ENCODE data around the gene RGS19.

The RGS19 gene

DNA sequence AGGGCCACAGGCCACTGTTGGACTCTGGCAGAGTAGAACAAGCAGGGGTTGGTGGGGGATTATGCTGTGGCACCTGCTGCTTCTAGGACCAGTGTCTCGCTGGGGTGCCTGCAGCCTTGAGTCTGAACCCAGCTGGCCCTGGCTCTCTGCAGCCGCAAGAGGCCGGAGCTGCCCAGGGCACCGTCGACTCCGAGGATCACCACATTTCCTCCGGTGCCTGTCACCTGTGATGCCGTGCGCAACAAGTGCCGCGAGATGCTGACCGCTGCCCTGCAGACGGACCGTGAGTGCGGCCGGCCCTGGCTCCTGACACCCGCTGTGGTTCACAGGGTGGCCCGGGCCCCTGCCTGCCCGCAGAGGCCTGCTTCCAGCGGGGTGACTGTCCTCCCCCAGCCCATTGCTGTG lies 10.1 kb downstream of the RGS19 start:
- no peak for DNase-seq (ENCODE audit: low read depth)
- no peak overlapping the region for H3K4me3 ChIP-seq (ENCODE audit: low read depth, low read length)
- TF ChIP-seq, protein P1, sequence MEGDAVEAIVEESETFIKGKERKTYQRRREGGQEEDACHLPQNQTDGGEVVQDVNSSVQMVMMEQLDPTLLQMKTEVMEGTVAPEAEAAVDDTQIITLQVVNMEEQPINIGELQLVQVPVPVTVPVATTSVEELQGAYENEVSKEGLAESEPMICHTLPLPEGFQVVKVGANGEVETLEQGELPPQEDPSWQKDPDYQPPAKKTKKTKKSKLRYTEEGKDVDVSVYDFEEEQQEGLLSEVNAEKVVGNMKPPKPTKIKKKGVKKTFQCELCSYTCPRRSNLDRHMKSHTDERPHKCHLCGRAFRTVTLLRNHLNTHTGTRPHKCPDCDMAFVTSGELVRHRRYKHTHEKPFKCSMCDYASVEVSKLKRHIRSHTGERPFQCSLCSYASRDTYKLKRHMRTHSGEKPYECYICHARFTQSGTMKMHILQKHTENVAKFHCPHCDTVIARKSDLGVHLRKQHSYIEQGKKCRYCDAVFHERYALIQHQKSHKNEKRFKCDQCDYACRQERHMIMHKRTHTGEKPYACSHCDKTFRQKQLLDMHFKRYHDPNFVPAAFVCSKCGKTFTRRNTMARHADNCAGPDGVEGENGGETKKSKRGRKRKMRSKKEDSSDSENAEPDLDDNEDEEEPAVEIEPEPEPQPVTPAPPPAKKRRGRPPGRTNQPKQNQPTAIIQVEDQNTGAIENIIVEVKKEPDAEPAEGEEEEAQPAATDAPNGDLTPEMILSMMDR (conservative IDR thresholded peaks at IDR 0.05; ENCODE audit: low read depth, low read length): no peak

DNA sequence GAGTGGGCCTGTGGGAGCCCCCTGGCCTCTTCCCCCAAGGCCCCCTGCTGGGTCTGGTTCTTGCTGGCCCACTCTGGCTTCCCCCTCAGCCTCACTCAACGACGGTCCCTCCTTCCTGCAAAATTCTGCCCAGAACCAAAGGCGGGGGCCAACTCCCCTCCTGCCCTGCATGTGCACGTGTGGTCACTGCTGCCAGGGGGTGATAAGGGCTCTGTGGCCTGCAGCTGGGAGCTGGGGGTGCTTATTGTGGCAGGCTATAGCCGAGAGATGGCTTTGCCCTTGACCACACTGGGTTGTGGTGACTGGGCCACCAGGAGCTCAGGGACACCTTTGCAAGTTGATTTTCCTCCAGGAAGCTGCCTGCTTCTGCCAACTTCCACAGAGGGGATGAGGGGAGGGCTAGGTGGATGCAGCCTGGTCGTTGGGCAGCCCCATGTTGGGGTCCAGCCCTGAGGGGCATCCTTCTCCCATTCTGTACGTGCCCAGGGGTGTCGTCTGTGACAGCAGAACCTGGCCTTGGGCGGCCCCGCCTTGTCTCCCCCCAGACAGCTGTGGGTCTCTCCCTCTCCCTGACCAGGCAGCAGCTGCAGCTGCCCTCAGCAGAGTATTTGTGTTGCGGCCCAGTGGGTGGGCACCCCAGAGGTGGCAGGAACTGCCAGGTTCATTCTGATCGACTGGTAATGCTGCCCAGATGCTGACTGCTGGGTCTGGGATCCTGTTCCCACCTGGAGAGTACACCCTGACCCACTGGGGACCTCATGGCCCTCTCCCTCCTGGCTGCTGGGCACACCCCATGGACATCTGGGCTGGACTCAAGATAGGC lies 10.7 kb downstream of the RGS19 start:
- H3K4me3 ChIP-seq (ENCODE audit: low read depth, low read length): no peak overlapping the region
- TF ChIP-seq, protein P1 (conservative IDR thresholded peaks at IDR 0.05; ENCODE audit: low read depth, low read length): no peak

DNA sequence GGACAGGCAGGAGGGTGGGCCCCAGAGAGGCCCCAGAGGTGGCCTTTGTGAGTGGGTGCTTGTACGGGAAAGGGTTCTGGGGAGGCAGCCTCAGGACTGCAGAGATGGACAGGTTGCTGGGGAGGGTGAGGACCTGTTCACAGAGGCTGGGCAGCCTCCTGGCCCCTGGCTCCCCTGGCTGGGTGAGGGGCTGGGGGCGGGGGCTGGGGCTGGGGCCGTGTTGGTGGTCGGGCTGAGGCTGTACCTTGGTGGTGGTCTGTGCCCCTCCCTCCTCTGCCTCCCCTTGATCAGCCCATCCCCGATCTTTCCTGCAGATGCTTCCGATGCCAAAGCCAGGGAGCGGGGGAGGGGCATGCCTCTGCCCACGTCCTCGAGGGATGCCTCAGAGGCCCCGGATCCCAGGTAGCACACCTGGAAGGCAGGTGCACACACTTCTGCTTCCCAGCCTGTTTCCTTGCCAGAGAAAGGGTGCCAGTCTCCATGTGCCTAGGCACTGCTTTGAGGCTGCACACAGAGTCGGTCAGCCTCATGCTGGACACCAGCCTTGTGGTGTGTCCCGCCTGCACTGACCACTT lies 11.5 kb downstream of the RGS19 start:
- TF ChIP-seq, protein P1 (conservative IDR thresholded peaks at IDR 0.05; ENCODE audit: low read depth, low read length): no peak
- no peak for DNase-seq (ENCODE audit: low read depth)
- H3K4me3 ChIP-seq (ENCODE audit: low read depth, low read length): no peak overlapping the region

More for the DNA sequence above, 10.7 kb downstream of the RGS19 start:
- no peak for DNase-seq (ENCODE audit: low read depth)

- TF ChIP-seq, protein P1 (conservative IDR thresholded peaks at IDR 0.05; ENCODE audit: low read depth, low read length): no peak
- DNase-seq (ENCODE audit: low read depth): no peak
- no peak overlapping the region for H3K4me3 ChIP-seq (ENCODE audit: low read depth, low read length)
These were observed 12.2 kb downstream of the RGS19 start for GRCh38 chr20:64067005-64067632.

DNA sequence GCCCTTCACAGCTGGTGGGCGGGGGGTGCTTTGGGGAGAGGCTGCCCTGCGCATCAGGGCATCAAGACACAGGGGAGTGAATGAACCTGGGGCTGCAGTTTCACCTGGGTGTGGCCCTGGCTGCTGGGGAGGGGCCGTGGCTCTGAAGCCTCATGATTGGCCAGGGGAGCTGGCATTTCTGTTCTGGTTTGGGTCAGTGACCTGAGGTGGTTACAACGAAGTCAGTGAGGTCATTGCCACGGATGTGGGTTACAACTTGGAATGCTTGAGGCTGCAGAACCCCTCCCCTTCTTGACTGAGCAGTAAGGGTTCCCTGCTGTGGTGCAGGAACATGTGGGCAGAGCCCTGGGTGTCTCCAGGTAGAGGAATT lies 13.4 kb downstream of the RGS19 start:
- DNase-seq (ENCODE audit: low read depth): peak; percentile 89
- no peak overlapping the region for H3K4me3 ChIP-seq (ENCODE audit: low read depth, low read length)
- TF ChIP-seq, protein P1 (conservative IDR thresholded peaks at IDR 0.05; ENCODE audit: low read depth, low read length): no peak

DNA sequence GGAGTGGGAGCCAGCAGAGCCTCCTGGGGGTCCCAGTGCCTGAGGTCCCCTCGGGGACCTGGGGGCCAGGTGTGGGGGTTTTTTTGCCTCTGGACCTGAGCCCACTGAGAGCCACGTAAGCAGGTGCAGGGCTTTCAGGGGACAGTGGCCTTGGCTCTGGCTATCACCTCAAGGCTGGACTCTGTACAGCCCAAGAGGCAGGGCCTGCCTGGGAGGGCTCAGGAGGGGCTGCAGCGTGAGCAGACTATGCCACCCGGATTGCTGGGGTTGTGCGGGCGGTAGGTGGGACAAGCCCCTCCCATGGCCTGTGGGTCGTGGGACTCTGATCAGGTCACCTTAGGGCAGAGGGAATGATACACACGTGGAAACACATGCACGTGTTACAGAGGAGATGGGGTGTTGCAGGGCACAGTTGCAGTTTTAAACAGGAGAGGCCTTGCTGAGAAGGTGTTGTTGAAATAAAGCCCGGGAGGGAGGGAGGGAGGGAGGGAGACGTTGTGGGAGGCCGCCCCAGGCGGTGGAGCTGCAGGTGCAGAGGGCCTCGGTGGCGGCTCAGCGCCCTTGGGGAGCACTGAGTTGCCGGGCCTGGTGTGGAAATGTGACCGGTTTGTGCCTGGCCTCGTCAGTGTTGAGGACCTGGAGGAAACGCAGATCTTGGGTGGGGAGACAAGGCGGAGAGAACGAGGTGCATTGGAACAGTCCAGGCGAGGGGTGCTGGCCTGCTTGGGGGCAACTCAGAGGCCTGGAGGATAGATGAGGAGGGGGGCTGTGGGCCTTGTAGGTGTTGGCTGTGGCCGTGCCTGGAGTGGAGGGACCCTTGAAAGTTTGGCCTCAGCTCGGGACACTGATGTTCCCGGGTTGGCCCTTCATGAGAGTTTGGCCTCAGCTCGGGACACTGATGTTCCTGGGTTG lies 14.0 kb downstream of the RGS19 start:
- TF ChIP-seq, protein P1 (conservative IDR thresholded peaks at IDR 0.05; ENCODE audit: low read depth, low read length): no peak
- H3K4me3 ChIP-seq (ENCODE audit: low read depth, low read length): no peak overlapping the region
- no peak for DNase-seq (ENCODE audit: low read depth)
